CD14-positive monocyte (primary cell): Measurements from ENCODE around the gene ASF1A. TPM values are rescaled to one million over a fixed set of nuclear protein-coding genes. Genes with fewer than 3 reads are reported as not detected.

ENCODE experiments used
- DNase-seq, 3 donors: peaks; one replicate each; pipeline ENCODE4 v3.0.0-alpha.2; 2011 to 2022
- H2AFZ ChIP-seq: 2 replicates; pipeline ENCODE4 v1.6.0; 2012; ENCODE audit warnings: mild to moderate bottlenecking, low read depth, low read length, inconsistent platforms; ENCODE audit not compliant: insufficient read depth, poor library complexity, severe bottlenecking
- H3K27ac ChIP-seq, 2 donors: 1 replicate in 1 of 2; 2 replicates in 1 of 2; pipeline ENCODE4 v1.5.1; 2012 to 2013; ENCODE audit warnings: low read length in 2 of 2, control low read depth in 1 of 2, inconsistent platforms in 1 of 2, low read depth in 1 of 2, mild to moderate bottlenecking in 1 of 2
- H3K27me3 ChIP-seq, 2 donors: one replicate each; pipeline versions ENCODE4 v1.6.0 to v1.6.1; 2011 to 2013; ENCODE audit warnings: low read length in 2 of 2; ENCODE audit not compliant: control insufficient read depth in 2 of 2, insufficient read depth in 2 of 2
- H3K36me3 ChIP-seq, 2 donors: replicated peaks in 1 of 2; 1 replicate in 1 of 2; 2 replicates in 1 of 2; pipeline versions ENCODE4 v1.5.1 to v1.6.1; 2012 to 2013; ENCODE audit warnings: low read length in 2 of 2, control low read depth in 1 of 2, inconsistent platforms in 1 of 2, mild to moderate bottlenecking in 1 of 2; ENCODE audit not compliant: insufficient read depth in 2 of 2, control insufficient read depth in 1 of 2
- H3K4me1 ChIP-seq, 2 donors: 1 replicate in 1 of 2; 2 replicates in 1 of 2; pipeline versions ENCODE4 v1.5.1 to v1.6.1; 2012 to 2013; ENCODE audit warnings: low read length in 2 of 2, control low read depth in 1 of 2, inconsistent platforms in 1 of 2, mild to moderate bottlenecking in 1 of 2, moderate library complexity in 1 of 2; ENCODE audit not compliant: insufficient read depth in 2 of 2, control insufficient read depth in 1 of 2
- H3K4me2 ChIP-seq: replicated peaks from 2 replicates; pipeline ENCODE3; 2012; ENCODE audit warnings: low read length, moderate library complexity, mild to moderate bottlenecking; ENCODE audit not compliant: poor library complexity, severe bottlenecking; ENCODE audit errors: extremely low read depth
- H3K4me3 ChIP-seq, 3 experiments: fragments of 200-600 bp in 1 of 3; sonication (generic) in 1 of 3; replicated peaks in 1 of 3; 1 replicate in 2 of 3; 2 replicates in 1 of 3; pipeline ENCODE4 v1.5.1; 2011 to 2013; ENCODE audit warnings: low read length in 3 of 3, mild to moderate bottlenecking in 3 of 3, control low read depth in 2 of 3, low read depth in 2 of 3, inconsistent platforms in 1 of 3, moderate library complexity in 1 of 3
- H3K79me2 ChIP-seq: 2 replicates; pipeline ENCODE4 v1.6.0; 2012; ENCODE audit warnings: mild to moderate bottlenecking, control low read depth, inconsistent platforms, low read length, moderate library complexity; ENCODE audit not compliant: insufficient read depth
- H3K9ac ChIP-seq: 2 replicates; pipeline ENCODE4 v1.6.0; 2017; ENCODE audit warnings: low read length, mild to moderate bottlenecking; ENCODE audit not compliant: insufficient read depth, poor library complexity, severe bottlenecking
- H3K9me3 ChIP-seq, 2 donors: replicated peaks in 1 of 2; 1 replicate in 1 of 2; 2 replicates in 1 of 2; pipeline versions ENCODE4 v1.5.1 to v1.6.1; 2012 to 2013; ENCODE audit warnings: low read length in 2 of 2, control low read depth in 1 of 2; ENCODE audit not compliant: control insufficient read depth in 1 of 2, insufficient read depth in 1 of 2
- H4K20me1 ChIP-seq: 2 replicates; pipeline ENCODE4 v1.6.0; 2012; ENCODE audit warnings: mild to moderate bottlenecking, low read length, control low read depth, moderate library complexity; ENCODE audit not compliant: insufficient read depth
- H3K27ac Mint-ChIP-seq, 7 donors: one replicate each; pipeline ENCODE4 v1.8.0; 2020; ENCODE audit warnings: mild to moderate bottlenecking in 7 of 7, mixed read lengths in 7 of 7, moderate library complexity in 6 of 7, inconsistent platforms in 2 of 7
- H3K27me3 Mint-ChIP-seq, 3 donors: one replicate each; pipeline ENCODE4 v1.8.0; 2021 to 2022; ENCODE audit warnings: low read depth in 3 of 3, mild to moderate bottlenecking in 3 of 3, mixed read lengths in 3 of 3, moderate library complexity in 3 of 3, inconsistent platforms in 1 of 3
- H3K36me3 Mint-ChIP-seq, 2 donors: one replicate each; pipeline ENCODE4 v1.8.0; 2020; ENCODE audit warnings: mixed read lengths in 2 of 2, inconsistent platforms in 1 of 2, mild to moderate bottlenecking in 1 of 2
- H3K4me1 Mint-ChIP-seq: one replicate; pipeline ENCODE4 v1.8.0; 2020; ENCODE audit warnings: mild to moderate bottlenecking, mixed read lengths
- H3K4me3 Mint-ChIP-seq, 2 donors: one replicate each; pipeline ENCODE4 v1.8.0; 2020; ENCODE audit warnings: mild to moderate bottlenecking in 2 of 2, mixed read lengths in 2 of 2, moderate library complexity in 1 of 2
- H3K9me3 Mint-ChIP-seq, 7 donors: one replicate each; pipeline ENCODE4 v1.8.0; 2020 to 2022; ENCODE audit warnings: mixed read lengths in 7 of 7, mild to moderate bottlenecking in 6 of 7, moderate library complexity in 6 of 7, inconsistent platforms in 2 of 7
- WGBS: methylation state at CpG from one replicate; pipeline ENCODE4 v1.1.5; 2013; ENCODE audit warnings: missing lambda C conversion rate; ENCODE audit not compliant: insufficient coverage; 5-methylcytosine and 5-hydroxymethylcytosine counted together
- intact Hi-C, 2 donors: fragments of 100-400 bp; cut with micrococcal nuclease; formaldehyde crosslinking; loops; one replicate each; pipeline versions ENCODE4 v1.15.0 to v1.15.1; 2023
- polyA plus RNA-seq, 3 donors: library from polyadenylated mRNA; depleted of rRNA in 1 of 3; unstranded in 2 of 3; stranded (reverse) in 1 of 3; fragments of 300-500 nt in 2 of 3; fragments of >200 nt in 1 of 3; fragmentation: Illumina TruSeq in 2 of 3; gene quantifications; 1 replicate in 2 of 3; 2 replicates in 1 of 3; pipeline ENCODE4 v1.2.3, GENCODE V29; 2012 to 2021
- TF ChIP-seq, protein P1 (sequence below): fragments of 200-600 bp; IDR thresholded peaks from one replicate; pipeline ENCODE4 v1.8.0; 2022; ENCODE audit warnings: antibody characterized with exemption, mild to moderate bottlenecking

ASF1A gene
- polyA plus RNA-seq, 3 donors: 3.1 to 14.4 (median 10.5) TPM

DNA sequence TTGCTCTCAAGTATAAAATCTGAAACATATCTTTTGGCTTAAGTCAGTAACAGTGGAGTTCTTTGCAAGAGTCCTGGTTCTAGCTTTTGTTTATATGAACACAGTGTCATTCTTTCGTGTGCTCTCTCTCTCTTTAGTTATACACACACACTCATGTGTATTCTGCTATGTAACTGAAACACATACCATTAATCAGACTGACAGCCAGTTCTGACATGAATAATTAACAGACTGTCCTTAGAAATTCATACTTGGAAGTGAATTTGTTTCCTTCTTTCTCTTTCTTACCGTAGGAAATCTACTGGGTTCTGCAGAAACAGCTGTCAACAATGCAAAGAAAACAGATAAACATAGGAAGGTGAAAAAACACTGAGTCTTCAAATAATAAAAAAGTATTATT, 38.5 kb downstream of the ASF1A start:
- DNase-seq: no peak
- Histone ChIP-seq H2AFZ (no peak overlapping the region), H3K9me3 (peaks cover 0 to 4% of the 10 kb centered on the region in 2 donors), H3K4me3 (no peak overlapping the region), H3K27ac (no peak overlapping the region), H3K4me1 (peaks cover 5 to 24% of the 10 kb centered on the region in 2 donors), H3K79me2 (peaks cover 48% of the 10 kb centered on the region), H4K20me1 (peaks cover 9% of the 10 kb centered on the region), H3K9ac (no peak overlapping the region), H3K4me2 (no peak overlapping the region), H3K36me3 (peaks cover 21 to 50% of the 10 kb centered on the region in 2 donors), H3K27me3 (no peaks in the 10 kb centered on the region)
- peaks cover 29% of the 10 kb centered on the region for H3K4me1 Mint-ChIP-seq
- peaks cover 32 to 37% of the 10 kb centered on the region in 2 donors for H3K36me3 Mint-ChIP-seq
- TF ChIP-seq, protein P1, sequence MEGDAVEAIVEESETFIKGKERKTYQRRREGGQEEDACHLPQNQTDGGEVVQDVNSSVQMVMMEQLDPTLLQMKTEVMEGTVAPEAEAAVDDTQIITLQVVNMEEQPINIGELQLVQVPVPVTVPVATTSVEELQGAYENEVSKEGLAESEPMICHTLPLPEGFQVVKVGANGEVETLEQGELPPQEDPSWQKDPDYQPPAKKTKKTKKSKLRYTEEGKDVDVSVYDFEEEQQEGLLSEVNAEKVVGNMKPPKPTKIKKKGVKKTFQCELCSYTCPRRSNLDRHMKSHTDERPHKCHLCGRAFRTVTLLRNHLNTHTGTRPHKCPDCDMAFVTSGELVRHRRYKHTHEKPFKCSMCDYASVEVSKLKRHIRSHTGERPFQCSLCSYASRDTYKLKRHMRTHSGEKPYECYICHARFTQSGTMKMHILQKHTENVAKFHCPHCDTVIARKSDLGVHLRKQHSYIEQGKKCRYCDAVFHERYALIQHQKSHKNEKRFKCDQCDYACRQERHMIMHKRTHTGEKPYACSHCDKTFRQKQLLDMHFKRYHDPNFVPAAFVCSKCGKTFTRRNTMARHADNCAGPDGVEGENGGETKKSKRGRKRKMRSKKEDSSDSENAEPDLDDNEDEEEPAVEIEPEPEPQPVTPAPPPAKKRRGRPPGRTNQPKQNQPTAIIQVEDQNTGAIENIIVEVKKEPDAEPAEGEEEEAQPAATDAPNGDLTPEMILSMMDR: no peak
- intact Hi-C loops: loop anchor here in 1 of 2 donors (5.0 kb wide), 1 partner anchor 40 kb away; the partner anchor contains the start of gene ASF1A
- H3K4me3 Mint-ChIP-seq: no peak overlapping the region
- H3K9me3 Mint-ChIP-seq: peaks cover 0 to 7% (median 5%) of the 10 kb centered on the region in 7 donors
- peaks cover 0 to 2% (median 0%) of the 10 kb centered on the region in 3 donors for H3K27me3 Mint-ChIP-seq
- no peak overlapping the region for H3K27ac Mint-ChIP-seq
- no CpG with 5 or more reads among the region's 2 CpGs for WGBS

GRCh38 chr6:118933855-118934460, 40.0 kb downstream of the ASF1A start:
- peaks cover 5 to 24% of the 10 kb centered on the region in 2 donors for H3K4me1 ChIP-seq
- peak overlapping the region; percentile 88 to 95 for H3K4me3 Mint-ChIP-seq
- H4K20me1 ChIP-seq: peaks cover 9% of the 10 kb centered on the region
- H3K9me3 ChIP-seq: peaks cover 0 to 4% of the 10 kb centered on the region in 2 donors
- peaks cover 29% of the 10 kb centered on the region for H3K4me1 Mint-ChIP-seq
- TF ChIP-seq, protein P1: no peak
- H3K36me3 Mint-ChIP-seq: peaks cover 25 to 31% of the 10 kb centered on the region in 2 donors
- peak overlapping the region; percentile 85 for H3K4me2 ChIP-seq
- WGBS: 0% methylated on average over 3 of the region's 8 CpGs
- no peak for DNase-seq
- H3K9me3 Mint-ChIP-seq: peaks cover 0 to 13% (median 7%) of the 10 kb centered on the region in 7 donors
- no peaks in the 10 kb centered on the region for H3K27me3 ChIP-seq
- intact Hi-C loops: loop anchor here (2.0 to 5.0 kb wide), 2 partner anchors 39 to 42 kb away; partner anchors contain the start of gene ASF1A (in 2 of the 2)
- peak overlapping the region; percentile 96 to 97 (median 97) for H3K4me3 ChIP-seq
- H3K27ac Mint-ChIP-seq: peak overlapping the region; percentile 80 to 89 (median 85)
- H3K27me3 Mint-ChIP-seq: peaks cover 0 to 2% (median 0%) of the 10 kb centered on the region in 3 donors
- H3K27ac ChIP-seq: peak overlapping the region in 1 of 2 donors; percentile 93
- peaks cover 44% of the 10 kb centered on the region for H3K79me2 ChIP-seq
- H3K36me3 ChIP-seq: peaks cover 18 to 34% of the 10 kb centered on the region in 2 donors
- peak overlapping the region; percentile 86 for H3K9ac ChIP-seq
- peak overlapping the region; percentile 98 for H2AFZ ChIP-seq
